H9 (cell line): ENCODE data around the gene GSG1L. TPM values are rescaled to one million over a fixed set of nuclear protein-coding genes. Genes with fewer than 3 reads are reported as not detected.

Experiments
- DNase-seq: peaks from one replicate; pipeline ENCODE4 v3.0.0-alpha.2; 2017
- H2AFZ ChIP-seq: one replicate; pipeline ENCODE4 v1.6.1; 2013; ENCODE audit warnings: mild to moderate bottlenecking, low read length, control low read depth, moderate library complexity
- H2AK5ac ChIP-seq: 2 replicates; pipeline ENCODE4 v1.6.1; 2013; ENCODE audit warnings: low read length, control low read depth, mixed read lengths; ENCODE audit not compliant: insufficient read length
- H2BK120ac ChIP-seq: one replicate; pipeline ENCODE4 v1.6.1; 2013; ENCODE audit warnings: low read depth, mild to moderate bottlenecking, low read length, control low read depth, inconsistent platforms; ENCODE audit not compliant: poor library complexity, severe bottlenecking
- H2BK12ac ChIP-seq: 2 replicates; pipeline ENCODE4 v1.6.1; 2013; ENCODE audit warnings: low read length, control low read depth, mixed read lengths, low read depth; ENCODE audit not compliant: insufficient read length
- H2BK15ac ChIP-seq: 2 replicates; pipeline ENCODE4 v1.6.1; 2013; ENCODE audit warnings: low read depth, low read length, control low read depth
- H2BK20ac ChIP-seq: one replicate; pipeline ENCODE4 v1.6.1; 2013; ENCODE audit warnings: low read depth, mild to moderate bottlenecking, low read length, control low read depth, inconsistent platforms; ENCODE audit not compliant: poor library complexity, severe bottlenecking
- H2BK5ac ChIP-seq: 2 replicates; pipeline ENCODE4 v1.6.1; 2013; ENCODE audit warnings: low read length, control low read depth, mixed read lengths; ENCODE audit not compliant: insufficient read length
- H3K14ac ChIP-seq: 2 replicates; pipeline ENCODE4 v1.6.1; 2013; ENCODE audit warnings: low read length, control low read depth; ENCODE audit not compliant: insufficient read depth
- H3K18ac ChIP-seq: 2 replicates; pipeline ENCODE4 v1.6.1; 2013; ENCODE audit warnings: low read depth, mild to moderate bottlenecking, mixed read lengths, low read length, control low read depth; ENCODE audit not compliant: insufficient read length
- H3K23ac ChIP-seq: 2 replicates; pipeline ENCODE4 v1.6.1; 2013; ENCODE audit warnings: low read length, control low read depth, mixed read lengths, low read depth; ENCODE audit not compliant: insufficient read length
- H3K23me2 ChIP-seq: 2 replicates; pipeline ENCODE4 v1.6.1; 2013; ENCODE audit warnings: low read depth, mild to moderate bottlenecking, mixed read lengths, low read length, control low read depth; ENCODE audit not compliant: insufficient read length, poor library complexity, severe bottlenecking
- H3K27ac ChIP-seq: 2 replicates; pipeline ENCODE4 v1.5.1; 2013; ENCODE audit warnings: low read length, control low read depth, mixed read lengths, low read depth; ENCODE audit not compliant: insufficient read length
- H3K27me3 ChIP-seq: 2 replicates; pipeline ENCODE4 v1.6.1; 2013; ENCODE audit warnings: low read length, control low read depth, inconsistent platforms; ENCODE audit not compliant: insufficient read depth
- H3K4ac ChIP-seq: 2 replicates; pipeline ENCODE4 v1.6.1; 2013; ENCODE audit warnings: low read depth, mild to moderate bottlenecking, control low read depth, inconsistent platforms, low read length, moderate library complexity
- H3K4me1 ChIP-seq: 2 replicates; pipeline ENCODE4 v1.6.1; 2013; ENCODE audit warnings: low read length, control low read depth, inconsistent platforms; ENCODE audit not compliant: insufficient read depth
- H3K4me2 ChIP-seq: 2 replicates; pipeline ENCODE4 v1.6.1; 2013; ENCODE audit warnings: low read length, control low read depth, mixed read lengths; ENCODE audit not compliant: insufficient read length, insufficient read depth
- H3K56ac ChIP-seq: 2 replicates; pipeline ENCODE4 v1.6.1; 2013; ENCODE audit warnings: low read depth, mild to moderate bottlenecking, mixed read lengths, low read length, control low read depth; ENCODE audit not compliant: insufficient read length
- H3K79me1 ChIP-seq: 2 replicates; pipeline ENCODE4 v1.6.1; 2013; ENCODE audit warnings: low read depth, mild to moderate bottlenecking, moderate library complexity, low read length, control low read depth, inconsistent platforms; ENCODE audit not compliant: insufficient read depth, poor library complexity, severe bottlenecking
- H3K79me2 ChIP-seq: 2 replicates; pipeline ENCODE4 v1.6.1; 2013; ENCODE audit warnings: low read length, control low read depth, inconsistent platforms; ENCODE audit not compliant: insufficient read depth
- H3K9ac ChIP-seq: 2 replicates; pipeline ENCODE4 v1.6.1; 2013; ENCODE audit warnings: low read length, control low read depth, mixed read lengths; ENCODE audit not compliant: insufficient read length; ENCODE audit errors: extremely low read depth
- H3K9me3 ChIP-seq: one replicate; pipeline ENCODE4 v1.6.1; 2013; ENCODE audit warnings: low read depth, low read length, inconsistent platforms; ENCODE audit not compliant: control insufficient read depth
- H3T11ph ChIP-seq: one replicate; pipeline ENCODE4 v1.6.1; 2013; ENCODE audit warnings: mild to moderate bottlenecking, low read length, control low read depth, inconsistent platforms
- H4K20me1 ChIP-seq: one replicate; pipeline ENCODE4 v1.6.1; 2013; ENCODE audit not compliant: control insufficient read depth, insufficient read length, insufficient read depth
- H4K5ac ChIP-seq: 2 replicates; pipeline ENCODE4 v1.6.1; 2013; ENCODE audit warnings: low read depth, mild to moderate bottlenecking, mixed read lengths, low read length, control low read depth; ENCODE audit not compliant: insufficient read length
- H4K8ac ChIP-seq: replicated peaks from 2 replicates; pipeline ENCODE4 v1.6.1; 2013; ENCODE audit warnings: low read length, control low read depth, mixed read lengths, low read depth; ENCODE audit not compliant: insufficient read length
- H4K91ac ChIP-seq: 2 replicates; pipeline ENCODE4 v1.6.1; 2013; ENCODE audit warnings: low read depth, mild to moderate bottlenecking, moderate library complexity, mixed read lengths, low read length, control low read depth; ENCODE audit not compliant: insufficient read length
- H3K27ac Mint-ChIP-seq, 3 experiments: 2 replicates in 2 of 3; 3 replicates in 1 of 3; pipeline ENCODE4 v1.8.0; 2020 to 2021; ENCODE audit warnings: mixed read lengths in 3 of 3, mild to moderate bottlenecking in 1 of 3, moderate library complexity in 1 of 3
- H3K27me3 Mint-ChIP-seq: 2 replicates; pipeline ENCODE4 v1.8.0; 2021; ENCODE audit warnings: low read depth, mild to moderate bottlenecking, moderate library complexity, mixed read lengths
- H3K36me3 Mint-ChIP-seq, 3 experiments: 2 replicates in 2 of 3; 3 replicates in 1 of 3; pipeline ENCODE4 v1.8.0; 2020 to 2021; ENCODE audit warnings: low read depth in 3 of 3, mixed read lengths in 3 of 3; ENCODE audit not compliant: insufficient read depth in 1 of 3
- H3K4me1 Mint-ChIP-seq, 2 experiments: 2 replicates each; pipeline ENCODE4 v1.8.0; 2020; ENCODE audit warnings: mixed read lengths in 2 of 2
- H3K4me3 Mint-ChIP-seq, 2 experiments: 2 replicates in 1 of 2; 3 replicates in 1 of 2; pipeline ENCODE4 v1.8.0; 2020 to 2021; ENCODE audit warnings: mild to moderate bottlenecking in 2 of 2, mixed read lengths in 2 of 2, moderate library complexity in 1 of 2
- H3K9me3 Mint-ChIP-seq, 2 experiments: 2 replicates in 1 of 2; 3 replicates in 1 of 2; pipeline ENCODE4 v1.8.0; 2020; ENCODE audit warnings: mild to moderate bottlenecking in 2 of 2, mixed read lengths in 2 of 2, moderate library complexity in 1 of 2
- CTCF ChIP-seq: fragments of 200-600 bp; sonication (generic); conservative IDR thresholded peaks from 3 replicates; pipeline ENCODE4 v1.8.0; 2021; ENCODE audit warnings: antibody characterized with exemption, mild to moderate bottlenecking
- WGBS: extraction: QIAGEN DNeasy Blood & Tissue Kit; methylation state at CpG from one replicate; pipeline ENCODE4 v1.1.7; 2013; ENCODE audit warnings: missing lambda C conversion rate, low lambda C conversion rate, mixed read lengths; ENCODE audit not compliant: insufficient read length; ENCODE audit errors: extremely low coverage; 5-methylcytosine and 5-hydroxymethylcytosine counted together
- total RNA-seq: library from RNA; stranded (reverse); gene quantifications from 2 replicates; pipeline ENCODE4 v1.2.1, GENCODE V29; 2021

The GSG1L gene
- total RNA-seq, 1 experiment from 2014 or later = 0.35 TPM

- Histone ChIP-seq H2BK120ac (no peak overlapping the region), H4K5ac (no peak overlapping the region), H3K18ac (no peak overlapping the region), H3K79me1 (no peaks in the 10 kb centered on the region), H3K56ac (no peak overlapping the region), H2BK5ac (no peak overlapping the region), H3K9me3 (no peaks in the 10 kb centered on the region), H3T11ph (no peak overlapping the region), H3K4me2 (no peak overlapping the region), H3K27ac (no peak overlapping the region), H2AFZ (no peak overlapping the region), H3K79me2 (no peaks in the 10 kb centered on the region), H3K14ac (no peak overlapping the region), H3K4me1 (no peaks in the 10 kb centered on the region), H3K4ac (no peak overlapping the region), H4K91ac (no peak overlapping the region), H2BK15ac (no peak overlapping the region), H4K20me1 (no peaks in the 10 kb centered on the region), H3K9ac (no peak overlapping the region), H3K23ac (no peak overlapping the region), H2BK12ac (no peak overlapping the region), H2BK20ac (no peak overlapping the region), H3K27me3 (no peaks in the 10 kb centered on the region), H4K8ac (no peak overlapping the region), H2AK5ac (no peak overlapping the region), H3K23me2 (no peaks in the 10 kb centered on the region)
- no peak overlapping the region for H3K4me3 Mint-ChIP-seq
- no peaks in the 10 kb centered on the region for H3K9me3 Mint-ChIP-seq
- peak overlapping the region in 1 of 3 experiments; percentile 74; a peak in 1 of 7 replicates for H3K27ac Mint-ChIP-seq
- no peaks in the 10 kb centered on the region for H3K4me1 Mint-ChIP-seq
- WGBS = no CpG with 5 or more reads among the region's 4 CpGs
- TF ChIP-seq CTCF = no peak
- no peak for DNase-seq
- no peaks in the 10 kb centered on the region for H3K36me3 Mint-ChIP-seq
- H3K27me3 Mint-ChIP-seq = peaks cover 22% of the 10 kb centered on the region
Observed at GRCh38 chr16:27966756-27967155, 96.8 kb downstream of the GSG1L start.
